HG03575 (cell line): Measurements from ENCODE around the gene PCDHGA1.
"Not testable (repeated sequence)": the region's sequence is repeated elsewhere in the genome, so short reads cannot be mapped to it uniquely, and the experiment has no call there.

Source experiments
- ATAC-seq: cut with Tn5 transposase; IDR thresholded peaks from one replicate; pipeline ENCODE4 v1.9.1; 2021; ENCODE audit not compliant: unreplicated experiment, insufficient number of reproducible peaks, low FRiP score; ENCODE audit errors: extremely low read depth

PCDHGA1 gene

GRCh38 chr5:141343953-141344463 lies 13.7 kb downstream of the PCDHGA1 start:
- no peak for ATAC-seq

GRCh38 chr5:141345327-141345726 lies 15.0 kb downstream of the PCDHGA1 start:
- ATAC-seq = no peak

GRCh38 chr5:141346017-141346416 lies 15.7 kb downstream of the PCDHGA1 start:
- not testable (repeated sequence) for ATAC-seq

GRCh38 chr5:141349917-141350619 lies 19.8 kb downstream of the PCDHGA1 start, which contains the start of gene PCDHGB1:
Gene PCDHGB1 (plus strand): TSS chr5:141350099. CDS start chr5:141350261, 162 bp downstream.
- ATAC-seq = no peak

GRCh38 chr5:141351591-141351990 lies 21.3 kb downstream of the PCDHGA1 start:
- ATAC-seq = no peak

DNA sequence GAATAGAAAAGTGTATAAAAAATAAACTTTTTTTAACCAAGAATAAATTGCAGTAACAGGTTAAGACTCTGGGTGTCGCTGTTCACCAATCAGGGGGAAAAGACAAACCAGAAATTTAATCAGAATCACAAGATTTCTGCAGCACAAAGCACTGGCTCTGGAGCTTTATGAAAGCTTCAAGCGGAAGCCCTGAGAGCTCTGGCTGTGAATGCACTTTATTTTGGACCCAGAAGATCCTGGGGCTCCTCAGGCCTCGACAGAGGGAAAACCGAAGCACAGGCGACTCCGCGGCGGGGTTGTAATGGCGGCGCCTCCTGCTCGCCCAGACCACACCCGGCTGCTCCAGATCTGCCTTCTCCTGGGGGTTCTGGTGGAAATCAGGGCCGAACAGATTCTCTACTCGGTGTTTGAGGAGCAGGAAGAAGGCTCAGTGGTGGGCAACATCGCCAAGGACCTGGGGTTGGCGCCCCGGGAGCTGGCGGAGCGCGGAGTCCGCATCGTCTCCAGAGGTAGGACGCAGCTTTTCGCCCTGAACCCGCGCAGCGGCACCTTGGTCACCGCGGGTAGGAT lies 24.7 kb downstream of the PCDHGA1 start, which contains the start of gene PCDHGA4:
TSS of gene PCDHGA4 (plus strand) at position 122 of the 570 bp plus-strand sequence. CDS start at position 209, 87 bp downstream.
- no peak for ATAC-seq

- ATAC-seq = no peak
Observed at GRCh38 chr5:141355641-141356040, 25.3 kb downstream of the PCDHGA1 start.

DNA sequence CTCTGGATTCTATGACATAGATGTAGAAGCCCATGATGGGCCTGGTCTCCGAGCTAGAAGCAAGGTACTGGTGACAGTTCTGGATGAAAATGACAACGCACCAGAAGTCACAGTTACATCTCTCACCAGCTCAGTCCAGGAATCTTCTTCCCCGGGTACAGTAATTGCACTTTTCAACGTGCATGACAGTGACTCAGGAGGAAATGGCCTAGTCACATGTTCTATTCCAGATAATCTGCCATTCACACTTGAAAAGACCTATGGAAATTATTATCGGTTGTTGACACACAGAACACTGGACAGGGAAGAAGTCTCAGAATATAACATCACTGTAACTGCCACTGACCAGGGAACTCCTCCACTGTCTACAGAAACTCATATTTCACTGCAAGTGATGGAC lies 25.8 kb downstream of the PCDHGA1 start:
- ATAC-seq = no peak

DNA sequence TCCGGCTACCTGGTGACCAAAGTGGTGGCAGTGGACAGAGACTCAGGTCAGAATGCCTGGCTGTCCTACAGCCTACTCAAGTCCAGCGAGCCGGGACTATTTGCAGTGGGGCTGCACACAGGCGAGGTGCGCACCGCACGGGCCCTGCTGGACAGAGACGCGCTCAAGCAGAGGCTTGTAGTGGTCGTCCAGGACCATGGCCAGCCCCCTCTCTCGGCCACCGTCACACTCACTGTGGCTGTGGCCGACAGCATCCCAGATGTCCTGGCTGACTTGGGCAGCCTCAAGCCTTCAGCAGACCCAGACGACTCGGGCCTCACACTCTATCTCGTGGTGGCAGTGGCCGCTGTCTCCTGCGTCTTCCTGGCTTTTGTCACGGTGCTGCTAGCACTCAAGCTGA lies 26.6 kb downstream of the PCDHGA1 start:
- no peak for ATAC-seq

GRCh38 chr5:141359790-141360426 lies 29.6 kb downstream of the PCDHGA1 start, which contains the start of gene PCDHGB2:
Gene PCDHGB2 (plus strand): TSS chr5:141359994. CDS start chr5:141360136, 142 bp downstream.
- ATAC-seq = no peak

GRCh38 chr5:141360685-141361084 lies 30.4 kb downstream of the PCDHGA1 start:
- no peak for ATAC-seq

DNA sequence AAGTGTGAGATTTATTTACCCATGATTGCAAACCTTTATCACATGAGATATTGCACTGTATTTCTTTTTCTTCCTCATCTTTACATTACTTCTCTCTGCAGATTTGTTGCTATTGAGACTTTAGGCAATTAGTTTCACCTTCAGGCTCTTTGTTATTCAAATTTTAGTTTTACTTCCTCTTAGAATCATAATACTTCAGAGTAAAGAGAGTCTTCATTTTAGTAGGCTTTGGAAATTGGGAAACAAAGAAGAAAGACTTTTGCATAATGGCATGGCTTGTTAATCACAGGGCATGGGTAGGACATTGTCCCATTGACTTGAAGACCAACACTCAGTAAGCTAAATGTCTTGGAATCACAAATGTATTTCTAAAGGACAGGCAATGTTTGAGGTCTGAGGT lies 32.4 kb downstream of the PCDHGA1 start:
- ATAC-seq = no peak

- ATAC-seq = no peak
Observed at GRCh38 chr5:141363952-141364660, 33.8 kb downstream of the PCDHGA1 start, which contains the start of gene PCDHGA5. Gene PCDHGA5 (plus strand): TSS chr5:141364162. CDS start chr5:141364331, 169 bp downstream.

GRCh38 chr5:141366016-141366896 lies 35.9 kb downstream of the PCDHGA1 start:
- ATAC-seq = no peak

GRCh38 chr5:141369994-141370848 lies 39.9 kb downstream of the PCDHGA1 start, which contains the start of gene PCDHGB3:
Gene PCDHGB3 (plus strand): TSS chr5:141370242. CDS start chr5:141370395, 153 bp downstream.
- peak; percentile 63 for ATAC-seq

GRCh38 chr5:141371572-141372475 lies 41.5 kb downstream of the PCDHGA1 start:
- no peak for ATAC-seq
